Measurements from ENCODE around the gene P2RY8.
"Not testable (repeated sequence)": the region's sequence is repeated elsewhere in the genome, so short reads cannot be mapped to it uniquely, and the experiment has no call there.

Gene P2RY8

GRCh38 chrX:1542994-1543725, 6.2 kb upstream of the P2RY8 start:
- no peak for DNase-seq (ENCODE audit: low spot score)

GRCh38 chrX:1539146-1539545, 2.2 kb upstream of the P2RY8 start:
- not testable (repeated sequence) for DNase-seq (ENCODE audit: low spot score)

GRCh38 chrX:1537716-1538090, 718 bp upstream of the P2RY8 start:
- not testable (repeated sequence) for DNase-seq (ENCODE audit: low spot score)

- DNase-seq (ENCODE audit: low spot score): no peak
These were observed 314 bp downstream of the P2RY8 start for GRCh38 chrX:1536712-1537030.

GRCh38 chrX:1535241-1536041, 1.5 kb downstream of the P2RY8 start:
- DNase-seq (ENCODE audit: low spot score): no peak

- no peak for DNase-seq (ENCODE audit: low spot score)
These were observed 2.5 kb downstream of the P2RY8 start for GRCh38 chrX:1534301-1535168.

GRCh38 chrX:1533058-1533457, 3.9 kb downstream of the P2RY8 start:
- no peak for DNase-seq (ENCODE audit: low spot score)

- DNase-seq (ENCODE audit: low spot score): no peak
These were observed 5.7 kb downstream of the P2RY8 start for GRCh38 chrX:1531096-1531890.

GRCh38 chrX:1529756-1530155, 7.2 kb downstream of the P2RY8 start:
- no peak for DNase-seq (ENCODE audit: low spot score)

- no peak for DNase-seq (ENCODE audit: low spot score)
These were observed 7.7 kb downstream of the P2RY8 start for GRCh38 chrX:1529328-1529727.

GRCh38 chrX:1528884-1529203, 8.1 kb downstream of the P2RY8 start:
- no peak for DNase-seq (ENCODE audit: low spot score)

GRCh38 chrX:1528186-1528883, 8.7 kb downstream of the P2RY8 start:
- no peak for DNase-seq (ENCODE audit: low spot score)

- DNase-seq (ENCODE audit: low spot score): no peak
These were observed 9.5 kb downstream of the P2RY8 start for GRCh38 chrX:1527457-1527856.

- no peak for DNase-seq (ENCODE audit: low spot score)
These were observed 10.4 kb downstream of the P2RY8 start for GRCh38 chrX:1526565-1526964.

- no peak for DNase-seq (ENCODE audit: low spot score)
These were observed 11.2 kb downstream of the P2RY8 start for GRCh38 chrX:1525583-1526355.

GRCh38 chrX:1524874-1525582, 12.0 kb downstream of the P2RY8 start:
- no peak for DNase-seq (ENCODE audit: low spot score)

- DNase-seq (ENCODE audit: low spot score): not testable (repeated sequence)
These were observed 14.1 kb downstream of the P2RY8 start for GRCh38 chrX:1522905-1523304.

- no peak for DNase-seq (ENCODE audit: low spot score)
These were observed 15.5 kb downstream of the P2RY8 start for GRCh38 chrX:1521459-1521956.

GRCh38 chrX:1520350-1520749, 16.6 kb downstream of the P2RY8 start:
- no peak for DNase-seq (ENCODE audit: low spot score)

GRCh38 chrX:1519022-1519497, 17.9 kb downstream of the P2RY8 start:
- no peak for DNase-seq (ENCODE audit: low spot score)
